ENCODE measurements around the gene RNASET2. TPM values are rescaled to one million over a fixed set of nuclear protein-coding genes. Genes with fewer than 3 reads are reported as not detected.
A peak's percentile ranks its signal among the peaks of the same experiment; 100 is the strongest.

The RNASET2 gene, protein sequence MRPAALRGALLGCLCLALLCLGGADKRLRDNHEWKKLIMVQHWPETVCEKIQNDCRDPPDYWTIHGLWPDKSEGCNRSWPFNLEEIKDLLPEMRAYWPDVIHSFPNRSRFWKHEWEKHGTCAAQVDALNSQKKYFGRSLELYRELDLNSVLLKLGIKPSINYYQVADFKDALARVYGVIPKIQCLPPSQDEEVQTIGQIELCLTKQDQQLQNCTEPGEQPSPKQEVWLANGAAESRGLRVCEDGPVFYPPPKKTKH
- total RNA-seq (10 to 100 TPM; 50.2 to 56.1 TPM), polyA plus RNA-seq (ENCODE audit: insufficient read depth, low read depth, low replicate concordance) (44.5 TPM)
- long read RNA-seq, donor 1, transcript RNASET2-210 (9 exons, 1,375 nt) = major isoform, 31 of 41 reads
- long read RNA-seq, donor 1, partial matches to known transcripts = 7 of 41 reads
- long read RNA-seq, donor 1, other reads (novel, unspliced or antisense) = 0 of 41 reads
- long read RNA-seq, donor 2, transcript RNASET2-210 (9 exons, 1,375 nt) = major isoform, 8 of 9 reads
- long read RNA-seq, donor 2, partial matches to known transcripts = 0 of 9 reads
- long read RNA-seq, donor 2, other reads (novel, unspliced or antisense) = 0 of 9 reads

GRCh38 chr6:166956444-166957086 lies at the start of gene RNASET2:
TSS of gene RNASET2 (minus strand) at chr6:166956550. CDS start at chr6:166956182, 368 bp downstream.
- TF ChIP-seq CTCF (IDR thresholded peaks at IDR 0.05) (no peak), POLR2A (IDR thresholded peaks at IDR 0.05) (peak; percentile 48)
- peak within 1 kb of the TSS; percentile 53 to 79 for H3K27ac ChIP-seq
- 1% methylated on average over 54 of the region's 71 CpGs; no CpG with 5 or more reads in 1 of the 2 donors for WGBS, 2 donors
- intact Hi-C loops (cut with DNase I; ENCODE audit: low total_unique reads) = no loop called here
- H3K4me1 ChIP-seq = peaks cover 6% of the 10 kb centered on the region
- H3K27me3 ChIP-seq = no peaks in the 10 kb centered on the region
- H3K9me3 ChIP-seq = no peaks in the 10 kb centered on the region
- no peaks in the 10 kb centered on the region for H3K36me3 ChIP-seq (ENCODE audit: low read depth, missing control alignments)
- peak within 1 kb of the TSS; percentile 78 to 88 for H3K4me3 ChIP-seq
- DNase-seq = peak; percentile 98

GRCh38 chr6:167005350-167006159 lies 49.2 kb upstream of the RNASET2 start:
- intact Hi-C loops (cut with DNase I; ENCODE audit: low total_unique reads) = no loop called here
- H3K9me3 ChIP-seq = no peaks in the 10 kb centered on the region
- no peak overlapping the region for H3K4me3 ChIP-seq
- H3K27me3 ChIP-seq = no peaks in the 10 kb centered on the region
- DNase-seq = peak; percentile 63
- no peak overlapping the region for H3K27ac ChIP-seq
- WGBS, 2 donors = 41 to 54% methylated on average over 12 of the region's 12 CpGs
- H3K4me1 ChIP-seq = peaks cover 10% of the 10 kb centered on the region
- TF ChIP-seq POLR2A (IDR thresholded peaks at IDR 0.05) (no peak), CTCF (IDR thresholded peaks at IDR 0.05) (no peak)
- H3K36me3 ChIP-seq (ENCODE audit: low read depth, missing control alignments) = no peaks in the 10 kb centered on the region

- no peaks in the 10 kb centered on the region for H3K36me3 ChIP-seq (ENCODE audit: low read depth, missing control alignments)
- TF ChIP-seq POLR2A (IDR thresholded peaks at IDR 0.05) = no peak
- no peak for TF ChIP-seq CTCF (IDR thresholded peaks at IDR 0.05)
- H3K27me3 ChIP-seq = no peaks in the 10 kb centered on the region
- H3K27ac ChIP-seq = no peak overlapping the region
- DNase-seq = no peak
- no peak overlapping the region for H3K4me3 ChIP-seq
- peaks cover 7% of the 10 kb centered on the region for H3K4me1 ChIP-seq
- no peaks in the 10 kb centered on the region for H3K9me3 ChIP-seq
- intact Hi-C loops (cut with DNase I; ENCODE audit: low total_unique reads) = no loop called here
- 66 to 73% methylated on average over 2 of the region's 2 CpGs for WGBS, 2 donors
These were observed 44.4 kb upstream of the RNASET2 start for GRCh38 chr6:167000759-167001158.

- peak overlapping the region; percentile 83 to 95 for H3K4me3 ChIP-seq
- no peaks in the 10 kb centered on the region for H3K9me3 ChIP-seq
- H3K27me3 ChIP-seq = no peaks in the 10 kb centered on the region
- TF ChIP-seq CTCF (IDR thresholded peaks at IDR 0.05) (no peak), POLR2A (IDR thresholded peaks at IDR 0.05) (no peak)
- WGBS, 2 donors = 2% methylated on average over 10 of the region's 10 CpGs
- H3K36me3 ChIP-seq (ENCODE audit: low read depth, missing control alignments) = no peaks in the 10 kb centered on the region
- intact Hi-C loops (cut with DNase I; ENCODE audit: low total_unique reads) = no loop called here
- H3K4me1 ChIP-seq = no peaks in the 10 kb centered on the region
- DNase-seq = no peak
- peak overlapping the region; percentile 87 to 88 for H3K27ac ChIP-seq
These were observed 43.5 kb upstream of the RNASET2 start for GRCh38 chr6:166999884-167000253.

Measured in testis (tissue), 5 donors.